ENCODE measurements around the gene IQSEC1. TPM values are rescaled to one million over a fixed set of nuclear protein-coding genes. Genes with fewer than 3 reads are reported as not detected.

The IQSEC1 gene
- total RNA-seq, 1 donor from 2014 or later = 27.1 TPM

DNA sequence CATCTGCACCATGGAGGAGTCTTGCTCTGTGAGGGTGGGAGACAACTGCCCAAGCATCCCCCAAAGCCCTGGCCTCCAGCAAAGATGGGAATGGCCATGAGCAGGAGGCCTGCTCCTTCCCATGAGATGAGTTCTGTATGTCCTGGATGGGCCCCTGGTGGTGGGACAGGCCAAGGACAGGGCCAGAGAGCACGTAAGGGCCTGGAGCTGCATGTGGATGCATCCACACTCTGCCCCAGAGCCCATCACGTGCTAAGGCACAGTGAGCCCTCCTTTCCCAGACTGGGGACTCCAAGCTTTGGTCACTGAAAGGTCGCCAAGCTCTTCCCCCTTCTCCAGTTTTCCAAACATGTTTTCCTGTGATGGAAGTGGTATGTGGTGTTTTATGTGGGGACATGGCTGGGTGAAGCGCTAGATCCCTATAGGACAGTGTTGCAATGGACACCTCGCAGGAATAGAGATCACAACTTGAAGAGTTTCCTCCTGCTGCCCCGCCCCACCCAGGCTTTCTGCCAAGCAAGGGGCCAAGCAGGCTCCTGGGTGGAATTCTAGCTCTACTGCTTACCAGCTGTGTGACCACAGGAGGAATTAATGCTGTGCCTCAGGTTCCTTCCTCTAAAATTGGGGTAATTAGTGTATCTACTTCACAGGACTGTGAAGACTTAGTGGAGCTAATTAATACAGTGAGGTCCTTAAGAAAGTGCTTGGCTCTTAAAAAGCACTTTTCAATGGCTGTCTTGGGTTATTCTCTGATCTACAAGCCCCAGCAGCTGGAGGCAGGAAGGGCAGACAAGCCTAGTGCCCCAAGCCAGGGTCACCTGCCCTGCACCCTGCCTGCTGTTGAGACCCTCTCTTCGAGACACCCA lies 125.5 kb downstream of the IQSEC1 start:
- H3K27ac ChIP-seq (ENCODE audit: low read depth, low read length) = no peak overlapping the region
- H3K4me3 ChIP-seq (ENCODE audit: low read length in 3 of 3) = no peak overlapping the region
- no peaks in the 10 kb centered on the region for H3K27me3 ChIP-seq (ENCODE audit: control insufficient read depth in 3 of 3, insufficient read depth in 3 of 3, low read length in 3 of 3)
- H3K4me1 ChIP-seq (ENCODE audit: control insufficient read depth in 3 of 3, insufficient read depth in 3 of 3, low read length in 3 of 3) = peaks cover 72 to 91% (median 73%) of the 10 kb centered on the region in 3 donors
- peak overlapping the region; percentile 20 to 34 (median 27) for H3K9ac ChIP-seq (ENCODE audit: low read depth in 1 of 3, low read length in 3 of 3)
- H3K9me3 ChIP-seq (ENCODE audit: control insufficient read depth in 3 of 3, low read length in 3 of 3) = no peaks in the 10 kb centered on the region
- H3K36me3 ChIP-seq (ENCODE audit: control insufficient read depth in 3 of 3, insufficient read depth in 3 of 3, low read length in 3 of 3) = no peaks in the 10 kb centered on the region

DNA sequence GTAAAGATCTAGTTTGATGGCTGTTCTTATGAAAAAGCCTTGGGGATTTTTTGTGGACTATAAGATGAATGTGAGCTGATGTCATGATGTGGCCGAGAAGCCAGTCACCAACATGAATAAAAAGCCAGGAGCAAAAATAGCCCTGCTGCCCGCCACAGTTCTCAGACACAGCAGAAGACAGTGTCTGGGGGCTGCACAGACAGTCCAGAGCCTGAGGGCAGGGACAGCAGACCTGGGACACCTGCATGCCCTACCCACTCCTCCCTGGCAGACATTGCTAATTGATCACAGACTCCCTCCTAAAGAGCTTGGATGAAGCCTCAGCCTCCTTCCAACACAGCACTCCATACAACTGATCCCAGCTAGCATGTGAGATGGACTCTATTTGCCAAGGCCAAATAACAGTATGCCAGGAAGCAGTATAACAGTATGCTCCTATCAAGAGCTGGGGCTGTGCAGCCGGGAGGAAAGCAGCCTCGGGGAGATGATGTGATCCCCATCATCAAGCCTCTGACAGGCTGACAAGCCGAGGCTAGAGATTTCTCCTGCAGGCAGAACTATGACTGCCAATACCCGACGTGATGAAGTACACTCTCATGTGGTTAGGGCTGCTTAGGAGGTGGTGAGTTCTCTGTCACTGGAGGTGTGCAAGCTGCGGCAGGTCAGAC lies 126.4 kb downstream of the IQSEC1 start:
- no peak overlapping the region for H3K4me3 ChIP-seq (ENCODE audit: low read length in 3 of 3)
- peaks cover 67 to 84% (median 75%) of the 10 kb centered on the region in 3 donors for H3K4me1 ChIP-seq (ENCODE audit: control insufficient read depth in 3 of 3, insufficient read depth in 3 of 3, low read length in 3 of 3)
- no peaks in the 10 kb centered on the region for H3K27me3 ChIP-seq (ENCODE audit: control insufficient read depth in 3 of 3, insufficient read depth in 3 of 3, low read length in 3 of 3)
- H3K9ac ChIP-seq (ENCODE audit: low read depth in 1 of 3, low read length in 3 of 3) = peak overlapping the region in 1 of 3 donors; percentile 60
- no peak overlapping the region for H3K27ac ChIP-seq (ENCODE audit: low read depth, low read length)
- peaks cover 0 to 1% (median 0%) of the 10 kb centered on the region in 3 donors for H3K36me3 ChIP-seq (ENCODE audit: control insufficient read depth in 3 of 3, insufficient read depth in 3 of 3, low read length in 3 of 3)
- H3K9me3 ChIP-seq (ENCODE audit: control insufficient read depth in 3 of 3, low read length in 3 of 3) = no peaks in the 10 kb centered on the region

DNA sequence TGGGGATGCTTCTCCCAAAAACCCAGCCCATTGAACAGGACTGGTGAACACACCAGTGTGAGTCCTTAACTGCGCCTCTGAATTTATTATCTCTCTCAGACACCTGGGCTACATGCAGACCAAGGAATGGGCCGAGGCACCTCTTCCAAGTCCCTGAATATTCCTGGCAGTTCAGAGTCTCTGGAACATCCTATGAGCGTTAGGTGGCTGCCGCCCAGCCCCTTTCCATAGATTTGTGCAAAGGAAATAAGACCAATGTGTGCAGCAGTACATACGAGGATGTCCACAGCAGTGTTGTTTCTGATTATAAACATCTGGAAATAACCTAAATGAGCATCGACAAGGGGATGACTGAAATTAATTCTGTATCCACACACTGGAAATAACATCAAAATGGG lies 127.0 kb downstream of the IQSEC1 start:
- Histone ChIP-seq H3K27me3 (ENCODE audit: control insufficient read depth in 3 of 3, insufficient read depth in 3 of 3, low read length in 3 of 3) (no peaks in the 10 kb centered on the region), H3K9ac (ENCODE audit: low read depth in 1 of 3, low read length in 3 of 3) (no peak overlapping the region), H3K4me1 (ENCODE audit: control insufficient read depth in 3 of 3, insufficient read depth in 3 of 3, low read length in 3 of 3) (peaks cover 67 to 83% (median 79%) of the 10 kb centered on the region in 3 donors), H3K9me3 (ENCODE audit: control insufficient read depth in 3 of 3, low read length in 3 of 3) (no peaks in the 10 kb centered on the region), H3K36me3 (ENCODE audit: control insufficient read depth in 3 of 3, insufficient read depth in 3 of 3, low read length in 3 of 3) (peaks cover 3 to 5% (median 3%) of the 10 kb centered on the region in 3 donors), H3K4me3 (ENCODE audit: low read length in 3 of 3) (no peak overlapping the region), H3K27ac (ENCODE audit: low read depth, low read length) (no peak overlapping the region)

DNA sequence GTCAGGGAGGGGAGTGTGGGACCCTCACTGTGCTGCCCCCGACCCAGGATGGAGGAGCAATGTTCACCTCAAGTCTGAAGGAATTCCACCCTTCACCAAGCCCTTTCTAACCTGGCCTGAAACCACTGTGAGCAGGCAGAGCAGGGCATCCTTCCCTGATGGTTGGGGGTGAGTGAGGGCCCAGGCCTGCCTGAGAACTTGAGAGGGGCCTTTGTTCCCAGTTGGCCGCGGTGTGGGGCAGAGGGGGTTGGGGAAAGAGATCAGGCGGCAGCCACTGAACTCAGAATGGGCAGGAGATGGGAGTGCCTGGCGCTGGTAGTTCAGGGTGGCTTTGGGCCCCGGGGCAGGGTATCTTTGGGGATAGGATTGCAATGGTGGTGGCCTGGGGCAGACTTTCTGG lies 128.4 kb downstream of the IQSEC1 start:
- H3K4me1 ChIP-seq (ENCODE audit: control insufficient read depth in 3 of 3, insufficient read depth in 3 of 3, low read length in 3 of 3) = peaks cover 77 to 87% (median 83%) of the 10 kb centered on the region in 3 donors
- H3K4me3 ChIP-seq (ENCODE audit: low read length in 3 of 3) = no peak overlapping the region
- H3K36me3 ChIP-seq (ENCODE audit: control insufficient read depth in 3 of 3, insufficient read depth in 3 of 3, low read length in 3 of 3) = peaks cover 7 to 14% (median 11%) of the 10 kb centered on the region in 3 donors

DNA sequence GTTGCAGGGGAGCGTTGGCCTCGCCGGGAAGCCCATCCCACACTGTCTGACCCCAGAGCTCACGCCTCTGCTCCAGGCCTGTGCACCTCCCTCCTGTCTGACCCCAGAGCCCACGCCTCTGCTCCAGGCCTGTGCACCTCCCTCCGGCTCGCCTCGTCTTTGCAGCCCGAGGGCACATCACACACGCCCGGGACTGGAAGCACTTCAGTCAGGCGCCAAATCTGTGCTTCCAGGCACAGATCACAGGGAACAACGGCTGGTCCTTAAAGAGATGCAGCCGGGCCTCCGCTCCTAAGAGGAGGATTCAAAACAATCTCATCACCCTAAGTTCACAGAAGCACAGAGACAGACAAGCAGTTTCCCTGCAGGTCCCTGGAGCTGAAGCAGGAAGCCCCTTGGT lies 128.8 kb downstream of the IQSEC1 start:
- peaks cover 78 to 85% (median 82%) of the 10 kb centered on the region in 3 donors for H3K4me1 ChIP-seq (ENCODE audit: control insufficient read depth in 3 of 3, insufficient read depth in 3 of 3, low read length in 3 of 3)
- H3K9ac ChIP-seq (ENCODE audit: low read depth in 1 of 3, low read length in 3 of 3) = peak overlapping the region in 2 of 3 donors; percentile 20 to 40
- H3K9me3 ChIP-seq (ENCODE audit: control insufficient read depth in 3 of 3, low read length in 3 of 3) = no peaks in the 10 kb centered on the region
- H3K27ac ChIP-seq (ENCODE audit: low read depth, low read length) = no peak overlapping the region
- H3K4me3 ChIP-seq (ENCODE audit: low read length in 3 of 3) = no peak overlapping the region
- no peaks in the 10 kb centered on the region for H3K27me3 ChIP-seq (ENCODE audit: control insufficient read depth in 3 of 3, insufficient read depth in 3 of 3, low read length in 3 of 3)
- H3K36me3 ChIP-seq (ENCODE audit: control insufficient read depth in 3 of 3, insufficient read depth in 3 of 3, low read length in 3 of 3) = peaks cover 7 to 18% (median 14%) of the 10 kb centered on the region in 3 donors

More for the DNA sequence above, 128.4 kb downstream of the IQSEC1 start:
- Histone ChIP-seq H3K27me3 (ENCODE audit: control insufficient read depth in 3 of 3, insufficient read depth in 3 of 3, low read length in 3 of 3) (no peaks in the 10 kb centered on the region), H3K9me3 (ENCODE audit: control insufficient read depth in 3 of 3, low read length in 3 of 3) (no peaks in the 10 kb centered on the region), H3K9ac (ENCODE audit: low read depth in 1 of 3, low read length in 3 of 3) (peak overlapping the region in 2 of 3 donors; percentile 20 to 40), H3K27ac (ENCODE audit: low read depth, low read length) (no peak overlapping the region)

DNA sequence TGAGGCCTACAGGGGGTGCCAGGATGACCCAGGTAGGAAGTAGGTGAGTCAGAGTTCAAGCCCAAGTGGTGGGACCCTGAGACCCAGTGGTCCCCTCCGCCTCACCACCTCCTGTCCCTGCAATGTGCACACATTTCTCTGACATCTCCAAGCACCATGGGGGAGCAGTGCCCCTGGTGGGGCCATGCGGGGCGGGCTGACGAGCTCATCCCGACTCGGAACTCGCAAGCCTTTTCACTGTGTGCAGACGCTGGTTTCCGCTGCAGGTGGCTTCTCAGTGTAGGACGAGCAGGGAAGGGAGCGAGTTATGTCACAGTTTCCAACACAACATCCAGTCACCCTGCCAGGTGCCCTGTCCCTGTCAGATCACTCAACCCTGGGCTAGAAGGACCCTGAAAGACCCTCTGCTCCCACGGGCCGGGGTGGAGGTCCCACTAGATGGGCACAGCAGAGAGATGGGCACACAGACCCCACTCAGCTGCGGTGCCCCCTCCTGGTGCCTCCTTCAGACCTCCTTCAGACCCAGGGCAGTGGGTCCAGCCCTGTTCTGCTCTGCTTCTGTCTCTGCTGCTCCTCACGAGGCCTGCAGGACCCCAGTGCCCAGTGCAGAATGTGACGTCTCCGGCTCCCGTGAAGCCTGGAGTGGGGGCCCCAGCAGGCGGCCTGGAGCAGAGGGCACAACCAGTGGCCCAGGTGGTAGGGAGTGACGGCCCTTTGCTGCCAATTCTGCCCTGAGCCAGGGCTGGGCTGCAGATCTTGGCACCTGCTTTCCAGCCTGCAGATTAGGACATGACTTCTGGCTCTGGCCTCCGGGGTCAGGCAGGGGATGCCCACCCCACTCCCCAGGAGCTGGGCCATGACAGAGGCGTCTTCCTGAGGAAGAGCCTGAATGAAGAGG lies 129.9 kb downstream of the IQSEC1 start:
- Histone ChIP-seq H3K9ac (ENCODE audit: low read depth in 1 of 3, low read length in 3 of 3) (peak overlapping the region in 2 of 3 donors; percentile 40 to 54), H3K36me3 (ENCODE audit: control insufficient read depth in 3 of 3, insufficient read depth in 3 of 3, low read length in 3 of 3) (peaks cover 7 to 23% (median 14%) of the 10 kb centered on the region in 3 donors), H3K27ac (ENCODE audit: low read depth, low read length) (no peak overlapping the region)

DNA sequence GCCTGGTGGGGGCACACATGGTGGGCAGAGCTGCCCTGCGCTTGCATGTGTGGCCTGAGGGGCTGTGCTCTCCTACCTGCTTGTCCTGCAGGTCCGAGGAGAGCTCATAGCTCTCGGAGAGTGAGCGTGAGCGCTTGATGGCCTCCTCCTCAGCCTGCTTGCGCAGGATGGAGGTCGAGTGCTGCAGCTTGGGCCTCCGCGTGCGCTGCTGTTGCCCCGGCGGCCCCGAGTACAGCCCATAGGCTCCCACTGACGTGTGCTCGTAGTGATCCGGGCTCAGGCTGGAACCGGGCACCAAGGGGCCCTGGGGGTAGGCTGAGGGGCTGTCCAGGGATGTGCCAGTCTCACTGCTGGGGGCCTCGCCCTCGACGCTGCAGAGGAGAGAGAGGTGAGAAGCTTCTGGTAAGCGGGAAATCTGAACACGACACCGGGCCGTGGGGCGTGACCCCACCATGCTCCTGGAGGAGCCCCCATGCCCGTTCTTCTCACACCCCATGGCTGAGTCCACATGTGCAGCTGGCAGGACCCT lies 131.7 kb downstream of the IQSEC1 start:
- Histone ChIP-seq H3K27me3 (ENCODE audit: control insufficient read depth in 3 of 3, insufficient read depth in 3 of 3, low read length in 3 of 3) (no peaks in the 10 kb centered on the region), H3K9me3 (ENCODE audit: control insufficient read depth in 3 of 3, low read length in 3 of 3) (no peaks in the 10 kb centered on the region), H3K4me3 (ENCODE audit: low read length in 3 of 3) (no peak overlapping the region), H3K27ac (ENCODE audit: low read depth, low read length) (no peak overlapping the region), H3K9ac (ENCODE audit: low read depth in 1 of 3, low read length in 3 of 3) (no peak overlapping the region), H3K4me1 (ENCODE audit: control insufficient read depth in 3 of 3, insufficient read depth in 3 of 3, low read length in 3 of 3) (peaks cover 72 to 79% (median 74%) of the 10 kb centered on the region in 3 donors), H3K36me3 (ENCODE audit: control insufficient read depth in 3 of 3, insufficient read depth in 3 of 3, low read length in 3 of 3) (peaks cover 13 to 32% (median 15%) of the 10 kb centered on the region in 3 donors)

More for the DNA sequence above, 129.9 kb downstream of the IQSEC1 start:
- Histone ChIP-seq H3K4me3 (ENCODE audit: low read length in 3 of 3) (no peak overlapping the region), H3K27me3 (ENCODE audit: control insufficient read depth in 3 of 3, insufficient read depth in 3 of 3, low read length in 3 of 3) (no peaks in the 10 kb centered on the region), H3K4me1 (ENCODE audit: control insufficient read depth in 3 of 3, insufficient read depth in 3 of 3, low read length in 3 of 3) (peaks cover 78 to 85% (median 82%) of the 10 kb centered on the region in 3 donors), H3K9me3 (ENCODE audit: control insufficient read depth in 3 of 3, low read length in 3 of 3) (no peaks in the 10 kb centered on the region)

DNA sequence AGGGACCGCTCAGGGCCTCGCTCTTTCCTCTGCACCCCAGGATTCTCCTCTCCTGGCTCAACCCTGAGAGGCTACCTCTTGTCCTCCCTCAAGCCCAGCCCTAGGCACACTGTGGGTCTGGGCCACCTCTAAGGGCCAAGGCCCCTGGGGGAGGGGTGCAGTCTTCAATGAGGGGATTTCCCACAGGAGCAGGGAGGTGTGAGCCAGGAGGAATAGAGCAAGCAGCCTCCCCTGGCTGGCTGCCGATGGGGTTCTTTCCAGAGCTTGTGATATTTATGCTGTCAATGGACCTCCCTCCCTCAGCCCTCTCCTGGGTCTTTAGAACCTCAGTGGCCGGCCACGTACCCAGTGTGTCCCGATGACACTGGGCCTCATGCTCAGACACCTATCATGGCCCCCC lies 132.4 kb downstream of the IQSEC1 start:
- peaks cover 67 to 72% (median 67%) of the 10 kb centered on the region in 3 donors for H3K4me1 ChIP-seq (ENCODE audit: control insufficient read depth in 3 of 3, insufficient read depth in 3 of 3, low read length in 3 of 3)

DNA sequence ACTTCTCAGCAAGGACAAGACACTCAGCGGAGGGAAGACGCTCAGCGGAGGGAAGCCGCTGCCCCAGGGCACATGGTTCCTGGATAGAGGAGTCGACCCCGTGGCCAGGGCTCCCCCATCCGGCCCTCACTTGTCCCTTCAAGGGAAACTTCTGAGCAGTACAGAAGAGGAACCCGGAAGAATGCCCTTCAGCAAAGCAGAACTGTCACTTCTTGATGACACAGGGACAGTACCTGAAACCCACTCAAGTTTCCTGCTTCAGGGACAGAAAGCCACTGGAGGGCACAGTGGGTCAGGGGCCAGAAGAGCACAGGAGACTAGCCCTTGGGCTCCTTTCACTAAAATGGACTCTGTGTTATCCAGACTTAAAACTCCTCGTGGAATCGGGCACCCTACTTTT lies 134.1 kb downstream of the IQSEC1 start:
- Histone ChIP-seq H3K9me3 (ENCODE audit: control insufficient read depth in 3 of 3, low read length in 3 of 3) (no peaks in the 10 kb centered on the region), H3K9ac (ENCODE audit: low read depth in 1 of 3, low read length in 3 of 3) (peak overlapping the region in 2 of 3 donors; percentile 51 to 62), H3K27me3 (ENCODE audit: control insufficient read depth in 3 of 3, insufficient read depth in 3 of 3, low read length in 3 of 3) (no peaks in the 10 kb centered on the region), H3K4me3 (ENCODE audit: low read length in 3 of 3) (no peak overlapping the region), H3K36me3 (ENCODE audit: control insufficient read depth in 3 of 3, insufficient read depth in 3 of 3, low read length in 3 of 3) (peaks cover 29 to 43% (median 30%) of the 10 kb centered on the region in 3 donors), H3K27ac (ENCODE audit: low read depth, low read length) (peak overlapping the region; percentile 63), H3K4me1 (ENCODE audit: control insufficient read depth in 3 of 3, insufficient read depth in 3 of 3, low read length in 3 of 3) (peaks cover 65 to 75% (median 72%) of the 10 kb centered on the region in 3 donors)

More for the DNA sequence above, 132.4 kb downstream of the IQSEC1 start:
- Histone ChIP-seq H3K9ac (ENCODE audit: low read depth in 1 of 3, low read length in 3 of 3) (no peak overlapping the region), H3K27ac (ENCODE audit: low read depth, low read length) (no peak overlapping the region), H3K4me3 (ENCODE audit: low read length in 3 of 3) (no peak overlapping the region), H3K9me3 (ENCODE audit: control insufficient read depth in 3 of 3, low read length in 3 of 3) (no peaks in the 10 kb centered on the region), H3K27me3 (ENCODE audit: control insufficient read depth in 3 of 3, insufficient read depth in 3 of 3, low read length in 3 of 3) (no peaks in the 10 kb centered on the region), H3K36me3 (ENCODE audit: control insufficient read depth in 3 of 3, insufficient read depth in 3 of 3, low read length in 3 of 3) (peaks cover 20 to 39% (median 22%) of the 10 kb centered on the region in 3 donors)
